Right lobe of liver (tissue), 6 donors: ENCODE data around the gene STN1. TPM values are rescaled to one million over a fixed set of nuclear protein-coding genes. Genes with fewer than 3 reads are reported as not detected.

ENCODE experiments used
- ATAC-seq, 4 donors: fragments of 200-7000 bp; cut with Tn5 transposase; one replicate each; pipeline ENCODE4 v1.9.1; 2020; ENCODE audit warnings: mild to moderate bottlenecking in 4 of 4, moderate library complexity in 4 of 4
- DNase-seq, 3 donors: peaks; one replicate each; pipeline ENCODE4 v3.0.0-alpha.2; 2020
- H3K27ac ChIP-seq, 3 donors: fragments of 200-600 bp; one replicate each; pipeline ENCODE4 v1.8.0; 2022
- H3K27me3 ChIP-seq, 2 donors: fragments of 200-600 bp; one replicate each; pipeline ENCODE4 v1.8.0; 2022
- H3K36me3 ChIP-seq, 4 donors: fragments of 200-600 bp; sonication (generic) in 1 of 4; one replicate each; pipeline versions ENCODE4 v1.5.1 to v1.8.0; 2017 to 2022; ENCODE audit warnings: control low read depth in 1 of 4
- H3K4me1 ChIP-seq, 4 donors: fragments of 200-600 bp; sonication (generic) in 1 of 4; one replicate each; pipeline versions ENCODE4 v1.5.1 to v1.8.0; 2017 to 2022; ENCODE audit warnings: control low read depth in 1 of 4
- H3K4me3 ChIP-seq, 3 donors: fragments of 200-600 bp; one replicate each; pipeline ENCODE4 v1.8.0; 2022
- H3K9me3 ChIP-seq, 4 donors: fragments of 200-600 bp; sonication (generic) in 1 of 4; one replicate each; pipeline versions ENCODE4 v1.5.1 to v1.8.0; 2017 to 2022; ENCODE audit warnings: control low read depth in 1 of 4
- POLR2A ChIP-seq: fragments of 450-650 bp; IDR thresholded peaks from one replicate; pipeline ENCODE4 v1.6.1; 2017; ENCODE audit warnings: antibody characterized with exemption, mild to moderate bottlenecking
- WGBS: methylation state at CpG from one replicate; pipeline ENCODE4 v1.1.6; 2018; ENCODE audit warnings: low coverage, low lambda C conversion rate; ENCODE audit not compliant: insufficient coverage; ENCODE audit errors: missing lambda C conversion rate; 5-methylcytosine and 5-hydroxymethylcytosine counted together
- intact Hi-C, 2 donors: fragments of 100-400 bp; cut with DNase I; formaldehyde crosslinking; loops; one replicate each; pipeline versions ENCODE4 v1.11.2 to v1.14.1; 2022
- total RNA-seq, 6 experiments: library from RNA; depleted of rRNA in 2 of 6; stranded (reverse); fragments of >200 nt in 2 of 6; fragmentation: NEBNext Ultra II Directional in 3 of 6; extraction: Animal tissue kit (Norgen Biotek cat#: 25700) in 3 of 6; gene quantifications; one replicate each; pipeline versions ENCODE4 v1.1.0 to v1.2.4, GENCODE V29; 2016 to 2023
- TF ChIP-seq, protein P1 (sequence below), 4 donors: fragments of 200-600 bp in 3 of 4; fragments of 450-650 bp in 1 of 4; IDR thresholded peaks; one replicate each; pipeline versions ENCODE4 v1.5.1 to v1.8.0; 2016 to 2022; ENCODE audit warnings: antibody characterized with exemption in 4 of 4, mild to moderate bottlenecking in 2 of 4
- donor health status: DM: no; HTN: yes; CAD: no.
- donor health status: DM: no; HTN: no; CAD: no.
- donor health status: DM: no; HTN: no; CAD: no.
- donor health status: DM: no; HTN: yes; CAD: no.
- donor health status: DM: no; HTN: yes; CAD: no.

Gene STN1
- total RNA-seq, 6 experiments from 2014 or later, result 6.1 to 13.3 (median 6.6) TPM

DNA sequence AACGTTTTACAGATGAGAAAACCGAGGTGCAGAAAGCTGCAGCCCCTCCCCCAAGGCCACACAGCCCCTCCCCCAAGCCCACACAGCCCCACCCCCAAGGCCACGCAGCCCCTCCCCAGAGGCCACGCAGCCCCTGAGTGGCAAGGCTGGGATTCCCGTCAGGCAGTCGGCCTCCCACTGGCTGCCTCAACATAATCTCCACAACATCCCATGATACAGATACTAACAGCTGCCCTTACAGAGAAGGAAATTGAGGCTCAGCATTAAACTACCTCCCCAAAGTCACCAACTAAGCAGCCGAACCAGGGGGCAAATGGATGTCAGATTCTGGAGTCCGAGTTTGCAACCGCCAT is 78.5 kb downstream of the STN1 start:
- Histone ChIP-seq H3K27me3 (no peaks in the 10 kb centered on the region), H3K4me3 (no peak overlapping the region), H3K36me3 (no peaks in the 10 kb centered on the region), H3K9me3 (no peaks in the 10 kb centered on the region), H3K4me1 (peaks cover 0 to 14% (median 8%) of the 10 kb centered on the region in 4 donors), H3K27ac (no peak overlapping the region)
- 65% methylated on average over 4 of the region's 9 CpGs for WGBS
- no peak for DNase-seq
- intact Hi-C loops, result no loop called here
- no peak for TF ChIP-seq POLR2A
- TF ChIP-seq, protein P1, sequence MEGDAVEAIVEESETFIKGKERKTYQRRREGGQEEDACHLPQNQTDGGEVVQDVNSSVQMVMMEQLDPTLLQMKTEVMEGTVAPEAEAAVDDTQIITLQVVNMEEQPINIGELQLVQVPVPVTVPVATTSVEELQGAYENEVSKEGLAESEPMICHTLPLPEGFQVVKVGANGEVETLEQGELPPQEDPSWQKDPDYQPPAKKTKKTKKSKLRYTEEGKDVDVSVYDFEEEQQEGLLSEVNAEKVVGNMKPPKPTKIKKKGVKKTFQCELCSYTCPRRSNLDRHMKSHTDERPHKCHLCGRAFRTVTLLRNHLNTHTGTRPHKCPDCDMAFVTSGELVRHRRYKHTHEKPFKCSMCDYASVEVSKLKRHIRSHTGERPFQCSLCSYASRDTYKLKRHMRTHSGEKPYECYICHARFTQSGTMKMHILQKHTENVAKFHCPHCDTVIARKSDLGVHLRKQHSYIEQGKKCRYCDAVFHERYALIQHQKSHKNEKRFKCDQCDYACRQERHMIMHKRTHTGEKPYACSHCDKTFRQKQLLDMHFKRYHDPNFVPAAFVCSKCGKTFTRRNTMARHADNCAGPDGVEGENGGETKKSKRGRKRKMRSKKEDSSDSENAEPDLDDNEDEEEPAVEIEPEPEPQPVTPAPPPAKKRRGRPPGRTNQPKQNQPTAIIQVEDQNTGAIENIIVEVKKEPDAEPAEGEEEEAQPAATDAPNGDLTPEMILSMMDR (IDR thresholded peaks at IDR 0.05), result no peak
- no peak for ATAC-seq

DNA sequence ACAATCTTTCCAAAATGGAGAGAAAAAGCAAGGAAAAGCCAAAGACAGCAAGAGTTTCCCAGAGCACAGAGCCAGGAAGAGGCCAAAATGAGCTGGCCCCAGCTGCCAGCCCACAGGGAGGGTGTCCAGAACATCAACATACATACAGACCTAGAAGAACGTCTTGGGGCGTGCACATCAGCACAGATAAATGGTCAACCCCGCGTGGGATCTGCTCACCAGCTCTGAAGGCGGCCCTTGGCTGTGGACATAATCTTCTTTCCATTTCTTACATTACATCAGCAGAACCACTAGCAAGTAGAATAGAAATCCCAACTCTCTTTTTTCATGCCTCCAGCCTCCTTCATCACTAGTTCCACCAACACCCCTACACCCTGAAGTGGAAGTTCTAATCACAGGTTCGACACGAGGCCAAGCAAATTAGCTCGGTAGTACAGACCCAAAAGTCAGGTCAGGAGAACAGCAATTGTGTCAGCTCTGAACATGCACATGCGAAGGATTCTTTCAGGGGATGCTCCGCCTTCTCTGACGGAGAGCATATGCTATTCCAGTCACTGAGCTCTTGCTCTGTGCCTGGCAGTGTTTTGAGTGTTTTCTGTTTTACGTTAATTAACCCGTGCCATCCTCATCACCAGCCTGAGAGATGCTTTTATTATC is 79.0 kb downstream of the STN1 start:
- Histone ChIP-seq H3K4me1 (peaks cover 0 to 19% (median 9%) of the 10 kb centered on the region in 4 donors), H3K36me3 (no peaks in the 10 kb centered on the region), H3K9me3 (no peaks in the 10 kb centered on the region), H3K27me3 (no peaks in the 10 kb centered on the region), H3K4me3 (no peak overlapping the region), H3K27ac (no peak overlapping the region)
- WGBS, result 82% methylated on average over 7 of the region's 13 CpGs
- no peak for DNase-seq
- no peak for ATAC-seq
- TF ChIP-seq POLR2A, result no peak
- TF ChIP-seq, protein P1 (IDR thresholded peaks at IDR 0.05), result no peak
- intact Hi-C loops, result no loop called here

DNA sequence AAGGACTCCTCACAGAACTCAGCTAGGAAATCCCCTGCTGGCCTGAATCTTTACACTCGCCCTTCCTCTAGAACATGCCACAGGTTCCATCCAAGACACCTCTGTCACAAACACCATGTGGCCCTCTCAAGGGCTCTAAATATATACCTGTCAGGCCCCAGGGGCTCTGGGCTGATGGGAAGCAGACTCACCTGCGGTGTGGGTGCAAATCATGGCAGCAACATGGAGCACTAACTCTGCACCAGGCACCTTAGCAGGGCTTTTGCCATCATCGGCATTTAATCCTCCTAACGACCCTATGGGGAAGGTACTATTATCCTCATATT is 80.0 kb downstream of the STN1 start:
- Histone ChIP-seq H3K27ac (no peak overlapping the region), H3K36me3 (no peaks in the 10 kb centered on the region), H3K27me3 (no peaks in the 10 kb centered on the region), H3K4me3 (no peak overlapping the region), H3K9me3 (no peaks in the 10 kb centered on the region), H3K4me1 (peaks cover 0 to 26% (median 12%) of the 10 kb centered on the region in 4 donors)
- no peak for TF ChIP-seq POLR2A
- TF ChIP-seq, protein P1 (IDR thresholded peaks at IDR 0.05), result no peak
- WGBS, result 89% methylated on average over 4 of the region's 4 CpGs
- no peak for ATAC-seq
- no peak for DNase-seq
- intact Hi-C loops, result no loop called here

DNA sequence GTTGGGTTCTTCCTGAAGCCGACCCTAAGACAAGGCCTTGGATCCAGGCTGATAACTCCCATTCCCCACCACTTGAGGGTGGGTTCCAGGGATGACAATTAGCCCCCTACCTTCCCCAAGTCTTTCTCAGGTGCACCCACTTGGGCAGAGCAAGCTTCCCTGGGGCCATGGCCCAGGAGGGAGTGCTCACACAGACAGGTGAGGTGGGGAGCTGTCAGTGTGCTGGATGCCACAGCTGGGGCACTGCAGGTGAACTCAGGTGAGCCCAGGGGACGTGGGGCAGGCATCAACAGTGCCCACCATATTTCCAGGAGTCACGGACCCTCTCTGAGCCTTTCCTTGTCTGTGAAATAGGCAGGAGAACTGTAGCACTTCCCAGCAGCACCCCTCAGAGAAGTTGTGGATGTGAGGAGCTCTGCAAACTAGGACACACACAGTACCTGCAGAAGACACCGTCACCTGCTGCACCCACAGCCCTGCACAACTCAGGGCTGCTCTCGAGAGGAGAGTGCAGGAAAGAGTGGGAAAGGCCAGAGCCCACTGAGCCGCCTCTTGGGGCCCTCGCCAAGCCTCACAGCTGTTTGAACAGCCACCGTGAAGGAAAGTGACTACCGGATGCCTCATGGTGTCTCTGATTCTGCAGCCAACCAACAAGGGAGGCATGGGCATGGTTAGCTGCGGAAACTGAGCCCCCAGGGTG is 80.5 kb downstream of the STN1 start:
- H3K9me3 ChIP-seq, result no peaks in the 10 kb centered on the region
- peaks cover 0 to 26% (median 12%) of the 10 kb centered on the region in 4 donors for H3K4me1 ChIP-seq
- WGBS, result 69% methylated on average over 3 of the region's 10 CpGs
- no peak overlapping the region for H3K4me3 ChIP-seq
- DNase-seq, result no peak
- intact Hi-C loops, result no loop called here
- H3K36me3 ChIP-seq, result no peaks in the 10 kb centered on the region
- no peaks in the 10 kb centered on the region for H3K27me3 ChIP-seq
- TF ChIP-seq POLR2A, result no peak
- TF ChIP-seq, protein P1 (IDR thresholded peaks at IDR 0.05), result no peak
- H3K27ac ChIP-seq, result no peak overlapping the region
- ATAC-seq, result no peak
